ENCODE measurements around the gene SYNE2. TPM values are rescaled to one million over a fixed set of nuclear protein-coding genes. Genes with fewer than 3 reads are reported as not detected.

Gene SYNE2
- total RNA-seq, 1 experiment from 2014 or later, result 37.5 TPM

DNA sequence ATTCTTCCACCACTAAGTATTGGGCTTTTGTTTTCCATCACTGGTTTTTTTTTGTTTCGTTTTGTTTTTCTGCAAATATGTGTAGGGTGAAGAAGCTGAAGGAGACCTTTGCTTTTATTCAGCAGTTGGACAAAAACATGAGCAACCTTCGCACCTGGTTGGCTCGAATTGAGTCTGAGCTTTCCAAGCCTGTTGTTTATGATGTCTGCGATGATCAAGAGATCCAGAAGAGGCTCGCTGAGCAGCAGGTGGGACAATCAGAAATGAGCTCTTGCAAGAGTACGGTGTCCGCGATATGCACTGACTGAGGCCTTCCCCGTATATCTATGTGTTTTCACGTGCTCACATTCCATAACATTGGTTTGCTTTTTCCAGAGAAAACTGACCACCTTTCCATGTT is 349.9 kb downstream of the SYNE2 start:
- intact Hi-C loops (cut with micrococcal nuclease; ENCODE audit: unreplicated experiment) (no loop called here), in situ Hi-C loops (cut with HindIII; ENCODE audit: low pct_unique_long_range_greater_than_20kb, low sequenced_read_pairs) (no loop called here)
- Histone ChIP-seq H3K36me3 (ENCODE audit: control insufficient read depth, insufficient read depth, low read length) (no peaks in the 10 kb centered on the region), H3K27me3 (ENCODE audit: control insufficient read depth, insufficient read depth, low read length) (no peaks in the 10 kb centered on the region), H3K4me1 (ENCODE audit: control insufficient read depth, insufficient read depth, low read length) (no peaks in the 10 kb centered on the region), H3K9me3 (ENCODE audit: control insufficient read depth, insufficient read depth, low read depth, low read length) (no peaks in the 10 kb centered on the region), H3K4me3 (ENCODE audit: low read depth in 2 of 2, low read length in 2 of 2) (no peak overlapping the region), H3K27ac (ENCODE audit: low read length) (no peak overlapping the region)
- ATAC-seq, result no peak
- CTCF ChIA-PET, result no interaction called here
- TF ChIP-seq POLR2AphosphoS5 (IDR thresholded peaks at IDR 0.05; ENCODE audit: low read depth, low read length), result no peak
- POLR2A ChIA-PET, result no interaction called here
- DNase-seq (ENCODE audit: low read depth, low spot score), result no peak
- BruUV-seq (replicated peaks), result no TSS peak

DNA sequence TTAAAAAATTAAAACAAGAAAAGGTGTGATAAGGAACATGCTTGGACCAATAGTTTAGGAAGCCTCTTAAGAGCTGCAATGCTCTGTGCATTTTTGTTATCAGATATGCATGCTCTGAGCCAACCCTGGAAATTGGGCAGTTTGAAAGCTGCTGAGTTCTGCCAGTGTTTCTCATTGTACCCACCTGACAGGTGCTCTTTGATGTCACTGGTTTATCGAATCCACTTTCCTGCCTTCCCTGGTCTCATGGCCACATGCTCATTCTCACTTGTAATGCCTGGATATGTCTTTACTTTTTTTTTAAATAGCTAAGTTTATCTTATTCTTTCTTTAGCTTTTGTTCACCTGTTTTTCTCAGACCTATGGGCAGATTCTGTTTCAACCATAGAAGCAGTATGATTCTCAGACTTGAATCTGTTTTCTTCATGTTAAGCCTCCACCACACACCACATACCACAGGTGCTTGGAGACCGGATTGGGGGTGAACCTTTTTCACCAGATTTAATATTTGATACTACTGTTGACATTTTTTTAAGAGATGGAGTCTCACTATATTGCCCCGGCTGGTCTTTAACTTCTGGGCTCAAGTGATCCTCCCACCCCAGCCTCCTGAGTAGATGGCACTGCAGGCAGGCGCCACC is 350.7 kb downstream of the SYNE2 start:
- Histone ChIP-seq H3K27me3 (ENCODE audit: control insufficient read depth, insufficient read depth, low read length) (no peaks in the 10 kb centered on the region), H3K9me3 (ENCODE audit: control insufficient read depth, insufficient read depth, low read depth, low read length) (no peaks in the 10 kb centered on the region), H3K4me1 (ENCODE audit: control insufficient read depth, insufficient read depth, low read length) (no peaks in the 10 kb centered on the region), H3K4me3 (ENCODE audit: low read depth in 2 of 2, low read length in 2 of 2) (no peak overlapping the region), H3K27ac (ENCODE audit: low read length) (no peak overlapping the region), H3K36me3 (ENCODE audit: control insufficient read depth, insufficient read depth, low read length) (no peaks in the 10 kb centered on the region)
- in situ Hi-C loops (cut with HindIII; ENCODE audit: low pct_unique_long_range_greater_than_20kb, low sequenced_read_pairs), result no loop called here
- DNase-seq (ENCODE audit: low read depth, low spot score) (no peak), ATAC-seq (no peak)
- ChIA-PET CTCF (no interaction called here), POLR2A (no interaction called here)
- no TSS peak for BruUV-seq (replicated peaks)
- intact Hi-C loops (cut with micrococcal nuclease; ENCODE audit: unreplicated experiment), result no loop called here
- TF ChIP-seq, protein P1, sequence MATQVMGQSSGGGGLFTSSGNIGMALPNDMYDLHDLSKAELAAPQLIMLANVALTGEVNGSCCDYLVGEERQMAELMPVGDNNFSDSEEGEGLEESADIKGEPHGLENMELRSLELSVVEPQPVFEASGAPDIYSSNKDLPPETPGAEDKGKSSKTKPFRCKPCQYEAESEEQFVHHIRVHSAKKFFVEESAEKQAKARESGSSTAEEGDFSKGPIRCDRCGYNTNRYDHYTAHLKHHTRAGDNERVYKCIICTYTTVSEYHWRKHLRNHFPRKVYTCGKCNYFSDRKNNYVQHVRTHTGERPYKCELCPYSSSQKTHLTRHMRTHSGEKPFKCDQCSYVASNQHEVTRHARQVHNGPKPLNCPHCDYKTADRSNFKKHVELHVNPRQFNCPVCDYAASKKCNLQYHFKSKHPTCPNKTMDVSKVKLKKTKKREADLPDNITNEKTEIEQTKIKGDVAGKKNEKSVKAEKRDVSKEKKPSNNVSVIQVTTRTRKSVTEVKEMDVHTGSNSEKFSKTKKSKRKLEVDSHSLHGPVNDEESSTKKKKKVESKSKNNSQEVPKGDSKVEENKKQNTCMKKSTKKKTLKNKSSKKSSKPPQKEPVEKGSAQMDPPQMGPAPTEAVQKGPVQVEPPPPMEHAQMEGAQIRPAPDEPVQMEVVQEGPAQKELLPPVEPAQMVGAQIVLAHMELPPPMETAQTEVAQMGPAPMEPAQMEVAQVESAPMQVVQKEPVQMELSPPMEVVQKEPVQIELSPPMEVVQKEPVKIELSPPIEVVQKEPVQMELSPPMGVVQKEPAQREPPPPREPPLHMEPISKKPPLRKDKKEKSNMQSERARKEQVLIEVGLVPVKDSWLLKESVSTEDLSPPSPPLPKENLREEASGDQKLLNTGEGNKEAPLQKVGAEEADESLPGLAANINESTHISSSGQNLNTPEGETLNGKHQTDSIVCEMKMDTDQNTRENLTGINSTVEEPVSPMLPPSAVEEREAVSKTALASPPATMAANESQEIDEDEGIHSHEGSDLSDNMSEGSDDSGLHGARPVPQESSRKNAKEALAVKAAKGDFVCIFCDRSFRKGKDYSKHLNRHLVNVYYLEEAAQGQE (IDR thresholded peaks at IDR 0.05; ENCODE audit: insufficient read depth in 1 of 2, low read depth in 2 of 2, low read length in 1 of 2), result no peak
- TF ChIP-seq TCF7L2 (IDR thresholded peaks at IDR 0.05; ENCODE audit: low read depth, low read length), result no peak
- TF ChIP-seq, protein P2, sequence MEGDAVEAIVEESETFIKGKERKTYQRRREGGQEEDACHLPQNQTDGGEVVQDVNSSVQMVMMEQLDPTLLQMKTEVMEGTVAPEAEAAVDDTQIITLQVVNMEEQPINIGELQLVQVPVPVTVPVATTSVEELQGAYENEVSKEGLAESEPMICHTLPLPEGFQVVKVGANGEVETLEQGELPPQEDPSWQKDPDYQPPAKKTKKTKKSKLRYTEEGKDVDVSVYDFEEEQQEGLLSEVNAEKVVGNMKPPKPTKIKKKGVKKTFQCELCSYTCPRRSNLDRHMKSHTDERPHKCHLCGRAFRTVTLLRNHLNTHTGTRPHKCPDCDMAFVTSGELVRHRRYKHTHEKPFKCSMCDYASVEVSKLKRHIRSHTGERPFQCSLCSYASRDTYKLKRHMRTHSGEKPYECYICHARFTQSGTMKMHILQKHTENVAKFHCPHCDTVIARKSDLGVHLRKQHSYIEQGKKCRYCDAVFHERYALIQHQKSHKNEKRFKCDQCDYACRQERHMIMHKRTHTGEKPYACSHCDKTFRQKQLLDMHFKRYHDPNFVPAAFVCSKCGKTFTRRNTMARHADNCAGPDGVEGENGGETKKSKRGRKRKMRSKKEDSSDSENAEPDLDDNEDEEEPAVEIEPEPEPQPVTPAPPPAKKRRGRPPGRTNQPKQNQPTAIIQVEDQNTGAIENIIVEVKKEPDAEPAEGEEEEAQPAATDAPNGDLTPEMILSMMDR (IDR thresholded peaks at IDR 0.05), result no peak
- TF ChIP-seq SIN3A (IDR thresholded peaks at IDR 0.05; ENCODE audit: borderline replicate concordance, insufficient read depth, low read depth, low read length), result no peak
- TF ChIP-seq POLR2AphosphoS5 (IDR thresholded peaks at IDR 0.05; ENCODE audit: low read depth, low read length), result no peak

DNA sequence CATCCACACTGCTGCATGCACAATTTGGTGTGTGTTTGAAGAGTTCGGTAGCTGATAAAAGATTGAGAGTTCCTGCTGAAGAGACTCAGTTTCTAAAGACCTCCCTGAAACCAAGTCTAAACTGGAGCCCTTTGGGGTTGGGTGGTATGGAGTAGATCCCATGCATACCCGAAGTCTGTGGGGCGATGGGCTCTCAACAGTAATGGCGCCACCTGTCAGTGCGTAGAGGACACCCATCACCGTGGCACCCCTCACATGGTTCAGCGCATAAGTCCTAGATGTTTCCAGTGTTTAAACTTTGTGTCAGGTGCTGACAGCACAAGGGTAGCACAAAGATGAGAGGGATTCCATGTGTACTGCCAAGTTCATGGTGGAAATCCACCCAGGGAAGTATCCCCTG is 355.5 kb downstream of the SYNE2 start:
- CTCF ChIA-PET, result no interaction called here
- POLR2A ChIA-PET, result no interaction called here

More for the DNA sequence above, 355.5 kb downstream of the SYNE2 start:
- in situ Hi-C loops (cut with HindIII; ENCODE audit: low pct_unique_long_range_greater_than_20kb, low sequenced_read_pairs) (no loop called here), intact Hi-C loops (cut with micrococcal nuclease; ENCODE audit: unreplicated experiment) (no loop called here)
- Histone ChIP-seq H3K4me3 (ENCODE audit: low read depth in 2 of 2, low read length in 2 of 2) (no peak overlapping the region), H3K36me3 (ENCODE audit: control insufficient read depth, insufficient read depth, low read length) (no peaks in the 10 kb centered on the region), H3K27ac (ENCODE audit: low read length) (no peak overlapping the region), H3K4me1 (ENCODE audit: control insufficient read depth, insufficient read depth, low read length) (no peaks in the 10 kb centered on the region), H3K27me3 (ENCODE audit: control insufficient read depth, insufficient read depth, low read length) (no peaks in the 10 kb centered on the region), H3K9me3 (ENCODE audit: control insufficient read depth, insufficient read depth, low read depth, low read length) (no peaks in the 10 kb centered on the region)
- DNase-seq (ENCODE audit: low read depth, low spot score) (no peak), ATAC-seq (no peak)
- TF ChIP-seq SIN3A (IDR thresholded peaks at IDR 0.05; ENCODE audit: borderline replicate concordance, insufficient read depth, low read depth, low read length) (no peak), TCF7L2 (IDR thresholded peaks at IDR 0.05; ENCODE audit: low read depth, low read length) (no peak), POLR2AphosphoS5 (IDR thresholded peaks at IDR 0.05; ENCODE audit: low read depth, low read length) (no peak)
- TF ChIP-seq, protein P1 (IDR thresholded peaks at IDR 0.05; ENCODE audit: insufficient read depth in 1 of 2, low read depth in 2 of 2, low read length in 1 of 2), result no peak
- BruUV-seq (replicated peaks), result no TSS peak

Data from Panc1 (cell line).